NCI-H226 (cell line): ENCODE data around the gene LRFN2.

ENCODE experiments used
- DNase-seq: peaks from one replicate; pipeline ENCODE4 v3.0.0-alpha.2; 2015

LRFN2 gene

DNA sequence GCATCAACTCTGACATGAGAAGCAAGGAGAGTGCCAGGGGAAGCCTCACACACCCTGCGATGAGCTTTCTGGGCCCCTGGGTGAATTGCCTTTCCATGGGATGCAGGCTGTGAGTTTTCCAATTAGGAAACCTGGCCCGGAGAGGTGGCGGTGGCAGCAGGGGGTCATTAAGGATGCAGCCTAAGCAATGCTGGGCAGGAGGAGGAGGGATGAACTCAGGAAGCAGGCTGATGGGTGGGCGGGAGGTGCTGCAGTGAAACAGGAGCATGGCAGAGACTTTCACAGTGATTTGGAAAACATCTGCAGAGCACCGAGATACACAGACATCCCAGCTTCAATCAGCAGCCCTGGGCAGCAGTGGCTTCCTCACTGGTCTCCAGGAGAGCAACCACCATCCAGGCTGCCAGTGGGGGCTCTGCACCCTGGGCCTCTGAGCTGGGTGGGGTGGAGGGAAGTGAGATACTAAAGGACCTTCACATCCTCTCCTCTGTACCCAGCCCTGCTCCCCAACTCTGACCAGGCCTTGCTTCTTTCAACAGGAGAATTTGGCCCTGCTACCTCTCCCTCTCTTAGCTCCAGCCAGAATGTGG is 44.9 kb downstream of the LRFN2 start:
- DNase-seq = no peak

DNA sequence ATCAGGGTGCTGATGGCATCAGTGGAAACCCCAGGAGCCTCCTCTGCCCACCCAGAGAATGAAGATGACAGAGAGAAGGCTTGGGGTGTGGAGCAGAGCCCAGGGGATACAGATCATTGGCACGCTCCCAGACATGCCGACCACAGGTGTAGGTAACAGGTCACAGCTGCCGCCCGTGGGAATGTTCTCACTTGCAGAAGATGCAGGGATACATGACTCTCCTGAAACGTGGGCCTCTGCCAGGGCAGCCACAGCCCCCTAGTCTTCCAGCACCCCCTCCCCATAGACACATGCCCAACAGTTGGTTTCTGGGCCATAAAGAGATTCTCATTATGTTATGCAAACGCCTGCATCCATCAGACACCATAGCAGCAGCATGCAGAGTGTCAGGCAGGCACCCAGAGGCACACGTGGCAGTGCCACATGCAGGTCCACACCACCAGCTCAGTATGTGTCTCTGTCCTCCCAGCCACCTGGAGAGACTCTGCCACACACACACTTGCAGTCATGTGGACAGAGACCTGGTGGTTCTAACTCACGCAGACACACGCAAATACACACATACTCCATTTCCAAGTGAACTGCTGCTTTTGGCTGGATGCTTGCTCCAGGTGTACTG is 45.5 kb downstream of the LRFN2 start:
- no peak for DNase-seq

DNA sequence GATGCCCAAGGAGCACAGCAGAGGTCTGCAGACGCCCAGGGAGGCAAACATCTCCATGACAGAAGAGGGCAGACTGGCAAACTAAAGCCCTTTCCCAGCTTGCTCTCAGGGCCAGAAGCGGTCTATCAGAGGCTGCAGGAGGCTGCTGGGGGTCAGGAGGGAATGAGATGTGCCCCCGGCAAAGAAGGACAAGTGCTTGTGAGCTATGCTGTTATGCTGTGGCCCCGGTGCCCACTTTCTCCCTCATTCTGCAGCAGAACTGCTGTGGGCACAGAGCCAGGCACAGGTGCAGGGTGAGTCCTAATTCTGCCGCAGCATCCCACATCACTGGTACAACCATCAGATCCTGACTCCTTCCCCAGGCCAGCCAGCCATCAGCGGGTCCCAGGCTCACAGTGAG is 46.4 kb downstream of the LRFN2 start:
- no peak for DNase-seq

DNA sequence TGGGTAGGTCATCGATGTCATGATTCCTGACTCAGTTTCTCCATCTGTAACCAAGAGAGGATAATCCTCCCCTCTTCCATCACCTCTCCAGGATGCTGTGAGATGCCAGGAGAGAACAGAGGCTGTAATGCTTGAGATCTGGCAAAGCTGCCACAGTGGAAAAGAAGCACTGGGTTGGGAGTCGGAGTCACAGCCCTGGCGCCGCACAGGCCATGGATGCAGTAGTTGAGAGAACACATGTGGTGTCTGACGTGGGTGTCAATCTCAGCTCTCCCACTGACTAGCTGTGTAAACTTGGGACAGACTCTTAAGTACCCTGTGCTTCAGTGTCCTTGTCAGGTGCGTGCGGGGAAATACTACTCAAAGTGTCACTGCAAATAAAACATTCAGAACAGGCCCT is 47.3 kb downstream of the LRFN2 start:
- no peak for DNase-seq

DNA sequence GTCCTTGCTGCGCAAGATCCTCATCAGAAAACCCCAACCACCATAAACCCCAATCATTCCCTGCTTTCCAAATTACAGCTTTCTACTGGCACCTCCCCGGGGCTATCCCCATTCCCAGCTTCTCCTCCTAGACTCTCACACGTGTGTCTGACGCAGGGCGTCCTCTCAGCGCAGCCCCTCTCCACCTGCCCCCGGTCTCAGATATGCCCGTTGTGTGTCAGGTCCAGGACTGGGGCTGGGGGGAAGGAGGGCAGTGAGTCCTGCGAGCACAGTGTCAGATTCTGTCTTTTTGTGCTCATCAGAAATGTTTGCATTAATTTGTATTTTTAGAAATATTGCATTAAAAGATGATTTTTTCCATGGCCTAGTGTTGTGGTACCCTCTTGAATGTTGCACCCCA is 48.6 kb downstream of the LRFN2 start:
- DNase-seq = no peak

DNA sequence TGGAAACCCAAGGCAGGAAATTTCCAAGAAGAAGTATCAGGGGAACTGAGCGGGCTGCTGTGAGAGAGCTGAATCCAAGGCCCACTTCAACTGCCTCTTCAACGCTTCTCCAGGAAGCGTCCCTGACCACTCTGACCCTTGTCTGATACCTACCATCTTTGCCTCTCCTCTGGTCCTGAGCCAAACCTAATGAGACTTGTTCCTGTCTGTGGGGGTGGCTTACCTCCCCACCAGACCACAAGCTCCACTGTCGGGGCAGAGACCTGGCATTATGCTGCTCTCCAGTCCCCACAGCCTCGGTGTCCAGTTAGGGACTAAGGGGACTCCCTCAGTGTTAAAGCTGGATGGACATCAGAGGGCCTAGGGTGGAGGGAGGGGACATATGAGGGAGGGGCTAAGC is 49.7 kb downstream of the LRFN2 start:
- DNase-seq = no peak

DNA sequence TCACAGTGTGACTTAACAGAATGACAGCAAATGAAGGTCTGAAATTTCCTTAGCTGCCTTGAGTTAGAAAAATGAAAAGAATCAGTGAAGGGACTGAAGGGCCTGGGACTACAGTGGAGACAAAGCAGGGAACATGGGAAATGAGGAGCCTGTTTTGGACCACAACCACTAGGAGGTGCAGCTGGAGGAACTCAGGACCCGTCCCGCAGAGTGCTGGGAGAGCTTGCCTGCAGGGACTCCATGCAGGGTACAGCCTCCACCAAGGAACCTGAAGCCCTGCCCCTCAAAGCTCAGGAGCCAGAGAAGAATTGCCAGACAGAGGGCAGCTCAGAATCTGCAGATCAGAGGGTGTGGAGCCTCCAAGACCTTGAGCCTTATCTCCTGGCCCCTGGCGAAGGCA is 50.7 kb downstream of the LRFN2 start:
- no peak for DNase-seq

DNA sequence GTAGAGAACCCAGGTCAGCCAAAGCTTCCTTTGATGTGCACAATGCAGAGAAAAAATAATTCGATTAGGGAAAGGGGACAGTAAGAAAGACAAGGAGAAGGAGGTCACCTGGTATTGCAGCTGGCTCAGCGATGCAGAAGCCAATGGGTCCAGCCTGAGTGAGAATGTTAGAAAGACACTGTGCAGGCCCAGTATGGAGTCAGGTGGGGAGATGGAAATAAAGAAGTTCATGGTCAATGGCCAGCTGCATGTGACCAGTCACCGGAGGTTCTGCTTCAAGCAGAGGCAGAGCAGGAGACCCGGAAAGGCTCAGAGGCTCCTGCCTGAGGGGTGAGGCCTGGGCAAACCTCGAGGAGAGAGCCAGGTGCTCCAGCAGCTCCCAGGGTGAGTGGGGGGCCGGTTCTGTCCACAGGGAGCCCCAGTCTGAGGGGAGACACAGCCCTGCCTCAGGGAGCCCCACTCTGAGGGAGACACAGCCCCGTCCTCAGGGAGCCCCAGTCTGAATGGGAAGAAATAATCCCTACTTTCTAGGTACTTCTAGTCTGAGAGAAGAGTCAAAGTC is 51.3 kb downstream of the LRFN2 start:
- DNase-seq = no peak

DNA sequence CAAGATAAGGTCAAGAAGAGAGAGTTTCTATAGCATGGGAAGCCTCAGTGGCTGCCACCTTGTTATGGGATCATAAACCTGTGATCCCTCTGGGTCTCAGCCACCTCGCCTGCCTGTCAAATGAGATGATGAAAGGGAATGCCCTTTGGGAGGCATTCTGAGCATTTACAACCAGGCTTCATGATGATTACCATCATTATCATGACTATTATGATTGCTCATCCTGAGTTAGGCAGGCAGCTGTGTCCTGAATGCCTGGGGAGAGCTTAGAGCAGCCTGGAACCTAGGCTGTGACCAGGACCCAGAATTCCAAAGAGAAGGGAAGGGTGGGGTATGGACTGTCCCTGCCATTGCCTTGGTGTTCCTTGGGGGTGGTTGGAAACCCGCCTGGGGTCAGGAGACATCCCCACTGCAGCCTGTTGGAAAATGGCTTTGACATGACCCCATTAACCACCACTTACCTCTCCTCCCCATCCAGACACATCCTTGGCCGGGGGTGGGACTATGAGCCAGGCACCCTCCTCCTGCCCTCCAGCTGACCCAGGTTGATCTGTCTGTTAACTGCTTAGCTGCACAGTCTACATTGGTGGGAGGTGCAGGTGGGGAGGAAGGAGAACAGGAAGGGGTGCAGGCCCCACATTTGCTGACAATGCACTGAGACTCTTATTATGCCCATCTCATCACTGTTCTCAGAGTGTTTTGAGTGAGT is 51.9 kb downstream of the LRFN2 start:
- no peak for DNase-seq

DNA sequence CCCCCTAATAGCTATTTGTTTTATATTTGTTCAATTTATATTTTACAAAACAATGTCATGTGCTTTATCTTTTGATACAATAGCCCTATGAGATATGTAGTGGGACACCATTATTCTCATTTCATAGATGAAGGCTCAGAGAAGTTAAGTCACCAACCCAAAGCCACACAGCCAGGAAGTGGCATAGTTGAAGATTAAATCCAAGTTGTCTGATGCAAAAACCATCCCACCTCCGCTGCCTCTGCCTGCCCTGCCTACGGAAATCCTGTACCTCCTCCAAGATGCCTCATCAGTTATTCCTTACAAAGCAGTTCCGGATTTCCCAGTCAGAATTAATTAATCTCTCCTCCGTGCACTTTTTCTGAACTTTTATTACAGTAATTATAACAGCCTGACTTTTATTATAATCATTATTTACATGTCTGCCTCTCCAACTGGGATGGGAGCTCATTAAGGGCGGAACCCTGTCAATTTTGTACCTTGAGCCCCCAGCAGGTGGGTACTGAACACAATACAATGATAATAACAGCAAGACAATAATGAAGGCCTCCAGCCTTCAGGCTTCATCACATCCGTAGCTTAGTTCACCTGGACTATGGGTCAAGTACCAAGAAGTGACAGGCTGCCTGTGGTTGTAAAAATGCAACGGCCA is 54.7 kb downstream of the LRFN2 start:
- DNase-seq = no peak

DNA sequence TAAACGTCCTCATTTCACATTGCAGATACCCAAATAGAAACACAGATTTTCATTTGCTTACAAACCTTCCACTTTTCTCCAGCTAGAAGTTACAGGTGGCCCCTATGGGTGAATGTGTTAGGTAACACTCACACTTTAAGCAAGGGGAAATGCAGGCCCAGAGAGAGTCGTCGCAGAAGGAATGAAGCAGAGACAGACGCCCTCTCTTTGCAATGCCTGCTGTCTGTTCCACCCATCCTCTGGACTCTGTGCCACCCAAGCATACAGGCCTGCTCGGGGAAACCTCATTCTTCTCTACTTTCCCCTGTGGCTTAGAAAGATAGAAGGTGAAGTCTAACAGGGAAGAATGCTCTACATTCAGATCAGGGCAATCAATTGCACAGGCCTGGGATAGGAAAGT is 57.2 kb downstream of the LRFN2 start:
- DNase-seq = no peak

DNA sequence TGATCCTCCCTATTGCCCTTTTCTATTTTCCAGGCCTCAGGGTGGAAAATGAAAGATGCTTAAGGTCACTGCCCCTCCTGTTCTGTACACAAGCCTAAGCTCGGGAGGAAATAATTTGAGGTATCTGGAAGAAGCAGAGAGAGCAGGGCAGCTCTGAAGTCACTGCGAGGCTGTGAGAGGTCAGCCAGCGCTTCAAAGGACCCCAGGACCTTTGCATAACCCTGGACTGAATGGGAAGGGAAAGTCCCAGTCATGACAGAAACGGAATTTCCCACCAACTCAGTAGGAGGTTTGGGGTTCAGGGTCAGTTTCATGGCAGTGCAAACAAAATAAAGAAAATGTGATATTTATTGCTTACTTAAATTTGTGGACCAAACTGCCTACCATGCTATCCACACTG is 58.1 kb downstream of the LRFN2 start:
- DNase-seq = no peak

DNA sequence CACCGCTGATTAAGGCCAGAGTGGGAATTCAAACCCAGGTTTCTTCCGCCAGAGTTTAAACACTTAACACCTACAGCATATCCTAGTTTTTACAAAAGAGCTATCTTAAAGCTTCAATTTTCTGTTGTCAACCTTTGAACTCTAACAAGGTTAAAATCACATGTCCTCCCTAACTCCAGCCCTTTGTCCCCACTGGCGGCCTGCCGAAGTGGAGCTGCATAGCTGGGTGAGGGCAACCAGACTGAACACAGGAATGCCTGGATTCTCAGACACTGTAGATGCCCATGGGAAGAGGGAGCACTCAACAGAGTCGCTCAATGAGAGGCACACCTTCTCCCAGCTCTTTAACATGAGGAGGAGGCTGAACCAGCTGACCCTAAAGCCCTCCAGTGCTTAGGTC is 59.1 kb downstream of the LRFN2 start:
- no peak for DNase-seq

DNA sequence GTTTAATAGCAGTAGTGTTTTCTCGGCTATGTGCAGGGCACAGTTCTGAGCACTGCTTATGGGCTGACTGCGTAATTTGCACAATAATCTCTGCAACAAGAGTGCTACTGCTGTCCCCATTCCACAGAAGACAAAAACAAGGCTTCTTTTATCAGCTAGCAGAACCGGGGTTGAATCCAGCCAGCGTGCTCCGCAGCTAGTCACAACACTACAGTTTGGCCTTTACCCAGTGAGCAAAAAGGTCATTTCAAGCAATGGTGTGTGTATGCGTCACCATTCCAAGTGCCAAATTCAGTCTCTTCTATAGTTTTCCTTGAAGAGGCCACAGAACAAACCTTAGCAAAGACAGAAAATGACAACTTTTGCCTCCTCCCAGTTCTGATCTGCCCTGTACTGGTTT is 61.1 kb downstream of the LRFN2 start:
- no peak for DNase-seq

DNA sequence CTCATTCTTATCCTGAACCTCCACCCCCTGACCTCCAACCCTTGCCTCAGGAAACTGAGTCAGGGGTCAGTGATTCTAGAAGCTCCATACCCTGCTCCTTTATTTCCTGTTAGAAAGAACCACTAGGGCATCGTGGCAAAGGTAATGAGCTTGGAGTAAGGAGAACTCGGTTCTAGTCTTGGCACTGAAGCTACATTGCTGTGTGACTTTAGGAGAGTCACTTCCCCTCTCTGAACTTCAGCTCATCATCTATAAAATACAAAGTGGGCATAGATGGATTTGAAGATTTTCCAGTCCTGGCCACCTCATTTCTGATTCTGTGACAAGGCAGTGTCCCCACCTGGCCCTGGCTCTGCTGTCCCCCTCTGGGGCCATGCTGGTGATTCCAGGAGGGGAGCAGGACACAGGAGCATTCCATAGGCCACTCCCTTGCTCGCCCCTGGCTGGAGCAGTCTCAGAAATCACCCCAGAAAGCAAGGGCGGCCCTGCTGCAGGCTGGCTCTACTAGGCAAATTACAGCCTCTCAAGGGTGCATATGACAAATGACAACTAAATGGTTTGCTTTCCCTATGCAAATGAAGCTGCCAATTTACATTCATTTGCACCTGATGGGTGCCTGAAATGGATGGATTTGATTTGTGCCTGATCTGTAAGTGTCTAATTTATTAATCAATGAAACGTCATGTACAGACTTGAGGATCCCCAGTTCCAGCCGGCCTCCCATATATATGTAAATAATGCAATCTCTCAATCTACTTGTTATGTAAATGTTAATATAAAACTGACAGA is 62.2 kb downstream of the LRFN2 start:
- no peak for DNase-seq

DNA sequence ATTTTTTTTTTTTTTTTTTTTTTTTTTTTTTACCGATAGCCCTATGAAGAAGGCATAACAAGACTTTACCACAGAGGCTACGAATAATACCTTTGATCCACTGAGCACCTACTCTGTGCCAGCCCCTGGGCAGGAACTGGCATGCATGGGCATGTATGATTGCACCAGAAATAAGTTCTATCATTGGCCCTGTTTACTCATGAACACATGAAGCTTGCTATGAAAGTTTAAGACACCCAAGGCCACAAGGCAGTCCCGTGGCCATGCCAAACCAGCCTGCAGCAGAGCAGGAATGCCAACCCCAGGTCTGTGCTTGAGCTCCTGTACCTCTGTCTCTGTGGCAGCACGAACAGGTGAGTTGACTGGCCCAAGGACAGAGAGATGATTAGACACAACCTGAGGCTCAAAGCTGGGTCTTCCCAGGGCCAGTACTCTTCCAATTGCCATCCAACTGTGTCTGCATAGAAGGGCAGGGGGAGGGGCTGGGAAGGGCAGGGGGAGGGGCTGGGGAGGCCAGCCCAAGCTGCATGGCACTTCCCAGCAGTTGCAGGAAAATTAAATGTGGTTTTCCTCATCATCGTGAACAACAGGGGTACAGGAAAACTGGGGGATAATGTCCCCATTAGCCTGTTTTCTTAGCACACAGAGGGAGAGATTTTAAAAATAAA is 63.5 kb downstream of the LRFN2 start:
- no peak for DNase-seq

DNA sequence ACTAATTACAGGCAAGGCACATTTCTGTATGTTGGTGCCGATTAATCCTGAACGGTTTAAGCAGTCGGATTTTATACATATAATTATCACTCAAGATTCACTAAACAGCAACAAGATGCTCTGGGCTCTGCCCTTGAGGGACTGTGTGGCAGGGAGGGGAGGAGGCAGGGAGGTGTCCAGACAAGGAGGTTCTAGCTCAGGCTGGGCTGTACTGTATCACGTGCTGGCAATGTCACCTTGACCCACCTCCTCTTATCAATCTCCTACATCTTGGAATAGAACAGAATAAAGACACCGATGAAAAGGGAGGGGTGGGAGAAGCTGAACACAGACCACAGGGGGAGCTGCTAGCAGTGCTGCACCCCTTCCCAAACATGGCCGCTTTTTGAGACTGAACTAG is 65.7 kb downstream of the LRFN2 start:
- DNase-seq = no peak

DNA sequence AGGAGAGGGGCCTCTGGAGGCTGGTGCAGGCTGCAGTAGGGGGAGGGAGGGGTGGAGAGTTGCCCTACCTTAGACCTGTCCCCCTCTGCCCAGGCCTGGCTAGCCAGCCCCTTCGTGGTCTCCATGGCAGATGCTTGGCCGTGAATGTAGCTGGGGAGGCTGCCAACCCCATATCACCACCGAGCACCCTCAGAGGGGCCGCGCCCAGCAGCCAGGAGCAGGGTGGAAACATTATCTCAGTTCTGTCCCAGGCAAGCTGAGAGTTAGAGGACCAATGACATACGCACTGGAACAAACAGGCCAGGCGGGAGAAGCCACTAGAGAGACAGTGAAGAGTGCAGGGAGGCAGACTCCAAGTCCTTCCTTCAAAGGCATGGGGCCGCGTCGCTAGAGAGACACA is 66.5 kb downstream of the LRFN2 start:
- no peak for DNase-seq

DNA sequence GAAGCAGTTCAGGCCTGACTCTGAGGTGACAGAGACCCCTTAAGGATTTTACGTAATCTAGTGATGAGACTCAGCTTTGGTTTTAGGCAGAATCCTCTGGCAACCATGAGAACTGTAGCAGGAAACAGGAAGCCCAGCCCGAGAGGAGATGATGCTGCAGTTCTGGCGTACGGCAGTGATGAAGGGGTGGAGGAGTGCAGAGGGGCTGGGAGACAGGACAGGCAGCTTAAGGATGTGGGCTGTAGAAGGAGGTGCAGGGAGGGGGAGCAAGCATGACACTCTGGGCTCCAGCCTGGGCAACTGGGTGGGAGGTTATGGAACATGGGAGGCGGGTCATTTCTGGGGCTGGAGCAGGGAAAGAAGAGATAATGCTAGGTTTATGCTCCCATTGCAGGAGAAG is 67.1 kb downstream of the LRFN2 start:
- no peak for DNase-seq

DNA sequence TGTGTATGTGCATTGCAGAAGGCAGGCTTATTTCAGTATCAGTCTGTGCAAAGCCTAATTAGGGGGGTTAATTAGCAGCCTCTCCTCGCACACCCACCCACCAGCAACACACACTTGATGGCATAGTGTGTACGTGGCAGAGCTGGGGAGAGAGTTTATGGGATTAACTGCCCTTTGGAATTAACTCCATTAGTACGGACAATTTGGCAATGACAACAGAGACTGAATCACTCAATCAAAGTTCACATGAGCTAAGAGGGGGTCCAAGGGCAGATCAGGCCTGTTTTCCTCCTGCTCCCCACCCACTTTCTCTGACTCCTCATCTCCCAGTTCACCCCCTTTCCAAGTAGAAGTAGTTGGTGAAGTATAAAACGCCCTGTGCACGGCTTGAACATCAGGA is 69.5 kb downstream of the LRFN2 start:
- no peak for DNase-seq

DNA sequence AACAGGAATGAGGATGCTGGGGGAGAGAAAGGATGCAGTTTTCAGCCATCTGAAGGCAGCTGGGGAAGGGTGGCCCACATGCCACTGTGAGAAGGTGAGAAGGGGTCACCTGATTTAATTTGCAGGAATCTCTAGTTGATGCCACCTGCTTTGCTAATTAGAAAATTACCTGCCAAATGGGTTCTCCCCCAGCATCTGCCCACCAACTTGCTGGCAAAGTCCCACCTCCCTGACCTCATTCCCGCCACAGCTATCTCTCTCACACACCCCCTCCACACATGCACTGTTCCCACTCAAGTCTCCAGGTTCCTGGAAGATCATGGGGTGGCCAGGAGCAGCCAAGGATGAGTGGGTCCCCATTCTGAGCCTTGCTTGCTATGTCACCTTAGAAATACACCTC is 70.7 kb downstream of the LRFN2 start:
- DNase-seq = no peak

DNA sequence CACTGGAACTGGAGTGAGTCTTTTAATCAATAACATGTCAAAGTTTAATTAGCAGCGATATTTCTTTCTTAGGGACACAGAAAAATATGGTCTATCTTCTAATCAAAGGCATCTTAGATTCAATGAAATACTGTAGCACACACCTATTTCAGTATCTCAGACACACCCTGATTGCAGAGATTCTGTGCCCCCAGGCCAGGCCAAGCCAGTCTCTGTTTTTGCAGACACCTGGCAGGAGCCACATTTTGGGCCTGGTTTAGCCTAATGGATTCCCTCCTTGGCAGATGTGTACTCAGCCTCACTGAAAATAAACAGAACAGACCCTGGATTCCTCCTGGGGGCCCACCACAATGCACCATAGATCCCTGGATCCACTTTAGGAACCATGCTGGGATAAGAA is 74.8 kb downstream of the LRFN2 start:
- no peak for DNase-seq

DNA sequence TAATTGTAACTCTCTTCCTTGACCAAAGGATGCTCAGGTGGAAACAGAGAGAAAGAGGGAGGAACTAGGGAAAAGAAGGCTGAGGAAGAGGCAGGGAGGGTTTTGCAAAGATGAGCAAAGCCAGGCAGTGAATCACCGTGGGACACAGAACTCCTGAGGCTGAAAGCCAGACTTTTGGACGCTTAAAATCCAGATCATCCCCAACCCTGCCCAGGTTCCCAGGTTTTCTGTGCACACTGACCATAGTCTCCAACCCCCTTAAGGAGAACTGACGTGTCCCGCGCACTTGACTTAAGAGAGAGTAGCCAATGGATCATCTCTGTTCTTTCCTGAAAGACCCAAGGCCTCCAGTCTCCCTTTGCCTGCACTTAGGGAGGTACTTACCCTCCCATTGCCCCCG is 75.3 kb downstream of the LRFN2 start:
- no peak for DNase-seq
